UCSD-AML1 (cell line): Measurements from ENCODE around the gene SPEM3.
"Not testable (repeated sequence)": the region's sequence is repeated elsewhere in the genome, so short reads cannot be mapped to it uniquely, and the experiment has no call there.

ENCODE experiments used
- DNase-seq: peaks from one replicate; lab custom pipeline; 2025; ENCODE audit not compliant: unreplicated experiment; lab: John Stamatoyannopoulos, UW

Gene SPEM3

DNA sequence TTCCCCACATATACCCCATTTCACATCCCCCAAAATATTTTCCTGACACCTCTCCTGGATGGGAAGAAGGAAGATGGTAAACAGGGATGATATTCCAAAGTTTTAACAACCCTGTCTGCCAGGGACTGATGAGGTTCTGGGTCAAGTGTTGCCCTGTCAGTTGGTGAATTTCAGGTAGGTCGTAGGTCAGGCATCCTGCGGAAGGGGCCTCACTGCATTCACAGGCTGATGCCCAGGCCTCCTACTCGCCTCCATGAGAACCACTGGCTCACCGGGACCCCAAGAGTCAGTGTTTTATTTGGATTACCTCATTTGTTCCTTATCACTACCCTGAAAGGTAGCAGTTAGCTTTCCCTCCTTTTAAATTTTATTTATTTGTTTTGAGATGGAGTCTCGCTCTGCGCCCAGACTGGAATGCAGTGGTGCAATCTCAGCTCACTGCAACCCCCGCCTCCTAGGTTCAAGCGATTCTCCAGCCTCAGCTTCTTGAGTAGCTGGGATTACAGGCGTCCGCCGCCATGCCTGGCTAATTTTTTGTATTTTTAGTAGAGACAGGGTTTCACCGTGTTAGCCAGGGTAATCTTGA is 40.2 kb downstream of the SPEM3 start:
- DNase-seq = no peak

DNA sequence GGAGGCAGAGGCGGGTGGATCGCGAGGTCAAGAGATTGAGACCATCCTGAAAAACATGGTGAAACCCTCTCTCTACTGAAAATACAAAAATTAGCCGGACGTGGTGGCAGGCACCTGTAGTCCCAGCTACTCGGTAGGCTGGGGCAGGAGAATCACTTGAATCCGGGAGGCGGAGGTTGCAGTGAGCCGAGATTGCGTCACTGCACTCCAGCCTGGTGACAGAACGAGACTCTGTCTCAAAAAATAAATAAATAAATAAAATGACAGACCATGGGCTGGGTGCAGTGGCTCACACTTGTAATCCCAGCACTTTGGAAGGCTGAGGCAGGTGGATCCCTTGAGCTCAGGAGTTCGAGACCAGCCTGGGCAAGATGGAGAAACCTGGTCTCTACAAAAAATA is 41.2 kb downstream of the SPEM3 start:
- not testable (repeated sequence) for DNase-seq

DNA sequence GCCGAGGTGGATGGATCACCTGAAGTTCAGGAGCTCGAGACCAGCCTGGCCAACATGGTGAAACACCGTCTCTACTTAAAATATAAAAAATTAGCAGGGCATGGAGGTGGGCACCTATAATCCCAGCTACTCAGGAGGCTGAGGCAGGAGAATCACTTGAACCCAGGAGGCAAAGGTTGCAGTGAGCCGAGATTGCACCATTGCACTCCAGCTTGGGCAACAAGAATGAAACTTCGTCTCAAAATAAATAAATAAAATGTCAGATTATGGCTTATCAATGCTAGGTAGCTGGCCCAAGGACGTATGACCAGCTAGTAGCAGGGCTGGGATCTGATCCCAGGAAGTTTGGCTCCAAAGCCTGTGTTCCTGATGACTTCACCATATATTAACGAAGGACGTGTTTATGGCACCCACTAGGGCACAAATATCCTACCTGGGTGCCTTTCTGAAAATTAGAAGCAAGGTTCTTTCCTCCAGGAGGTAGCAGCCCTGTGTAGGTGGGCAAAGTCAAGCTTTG is 41.9 kb downstream of the SPEM3 start:
- DNase-seq = not testable (repeated sequence)

GRCh38 chr17:7471729-7472128 is 43.1 kb downstream of the SPEM3 start:
- no peak for DNase-seq

DNA sequence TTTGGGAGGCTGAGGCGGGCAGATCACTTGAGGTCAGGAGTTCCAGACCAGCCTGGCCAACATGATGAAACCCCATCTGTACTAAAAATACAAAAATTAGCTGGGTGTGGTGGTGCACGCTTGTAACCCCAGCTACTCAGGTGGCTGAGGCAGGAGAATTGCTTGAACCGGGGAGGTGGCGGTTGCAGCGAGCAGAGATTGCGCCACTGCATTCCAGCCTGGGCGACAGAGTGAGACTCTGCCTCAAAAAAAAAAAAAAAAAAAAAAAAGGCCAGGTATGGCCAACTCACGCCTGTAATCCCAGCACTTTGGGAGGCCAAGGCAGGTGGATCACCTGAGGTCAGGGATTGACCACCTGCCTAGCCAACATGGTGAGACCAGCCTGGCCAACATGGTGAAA is 46.1 kb downstream of the SPEM3 start:
- not testable (repeated sequence) for DNase-seq

- DNase-seq = no peak
Observed at GRCh38 chr17:7475764-7476422, 47.2 kb downstream of the SPEM3 start.

GRCh38 chr17:7476494-7476893 is 47.8 kb downstream of the SPEM3 start:
- no peak for DNase-seq

- DNase-seq = no peak
Observed at GRCh38 chr17:7476951-7477350, 48.3 kb downstream of the SPEM3 start.

- no peak for DNase-seq
Observed at GRCh38 chr17:7477392-7478275, 49.0 kb downstream of the SPEM3 start.

GRCh38 chr17:7478276-7479212 is 49.9 kb downstream of the SPEM3 start:
- peak; percentile 48 for DNase-seq

- DNase-seq = peak; percentile 55
Observed at GRCh38 chr17:7479213-7480088, 50.8 kb downstream of the SPEM3 start, which contains the start of gene ZBTB4. ZBTB4 (minus strand) TSS chr17:7479631; CDS start chr17:7466801, 12,830 bp downstream.

GRCh38 chr17:7480089-7480384 is 51.4 kb downstream of the SPEM3 start:
- no peak for DNase-seq

DNA sequence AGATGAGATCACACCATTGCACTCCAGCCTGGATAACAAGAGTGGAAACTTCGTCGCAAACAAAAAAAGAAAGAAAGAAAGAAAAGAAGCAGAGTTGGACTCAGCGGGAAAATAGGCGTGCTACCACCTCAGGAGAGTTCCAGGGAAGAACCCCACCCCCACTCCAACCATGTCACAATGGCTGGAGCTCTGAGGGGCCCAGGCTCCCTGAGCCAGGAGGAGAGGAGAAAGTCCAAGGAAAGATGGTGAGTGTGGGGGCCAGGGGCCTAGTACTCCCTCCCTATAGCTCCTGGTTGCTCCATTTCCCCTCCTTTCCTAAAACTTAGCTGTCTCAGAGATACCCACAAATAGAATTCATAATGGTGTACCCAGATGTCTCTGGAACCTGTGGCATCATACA is 52.6 kb downstream of the SPEM3 start, which contains the start of gene SLC35G6:
SLC35G6 (plus strand) TSS at position 172 of the 400 bp plus-strand sequence; CDS start at position 243, 71 bp downstream.
- not testable (repeated sequence) for DNase-seq

GRCh38 chr17:7481842-7482741 is 53.4 kb downstream of the SPEM3 start:
- DNase-seq = not testable (repeated sequence)
